ENCODE data around the gene MOGAT1. TPM values are rescaled to one million over a fixed set of nuclear protein-coding genes. Genes with fewer than 3 reads are reported as not detected.

Gene MOGAT1, protein sequence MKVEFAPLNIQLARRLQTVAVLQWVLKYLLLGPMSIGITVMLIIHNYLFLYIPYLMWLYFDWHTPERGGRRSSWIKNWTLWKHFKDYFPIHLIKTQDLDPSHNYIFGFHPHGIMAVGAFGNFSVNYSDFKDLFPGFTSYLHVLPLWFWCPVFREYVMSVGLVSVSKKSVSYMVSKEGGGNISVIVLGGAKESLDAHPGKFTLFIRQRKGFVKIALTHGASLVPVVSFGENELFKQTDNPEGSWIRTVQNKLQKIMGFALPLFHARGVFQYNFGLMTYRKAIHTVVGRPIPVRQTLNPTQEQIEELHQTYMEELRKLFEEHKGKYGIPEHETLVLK
- total RNA-seq (2021) = not detected in 2 replicates
- long read RNA-seq = 0 reads

DNA sequence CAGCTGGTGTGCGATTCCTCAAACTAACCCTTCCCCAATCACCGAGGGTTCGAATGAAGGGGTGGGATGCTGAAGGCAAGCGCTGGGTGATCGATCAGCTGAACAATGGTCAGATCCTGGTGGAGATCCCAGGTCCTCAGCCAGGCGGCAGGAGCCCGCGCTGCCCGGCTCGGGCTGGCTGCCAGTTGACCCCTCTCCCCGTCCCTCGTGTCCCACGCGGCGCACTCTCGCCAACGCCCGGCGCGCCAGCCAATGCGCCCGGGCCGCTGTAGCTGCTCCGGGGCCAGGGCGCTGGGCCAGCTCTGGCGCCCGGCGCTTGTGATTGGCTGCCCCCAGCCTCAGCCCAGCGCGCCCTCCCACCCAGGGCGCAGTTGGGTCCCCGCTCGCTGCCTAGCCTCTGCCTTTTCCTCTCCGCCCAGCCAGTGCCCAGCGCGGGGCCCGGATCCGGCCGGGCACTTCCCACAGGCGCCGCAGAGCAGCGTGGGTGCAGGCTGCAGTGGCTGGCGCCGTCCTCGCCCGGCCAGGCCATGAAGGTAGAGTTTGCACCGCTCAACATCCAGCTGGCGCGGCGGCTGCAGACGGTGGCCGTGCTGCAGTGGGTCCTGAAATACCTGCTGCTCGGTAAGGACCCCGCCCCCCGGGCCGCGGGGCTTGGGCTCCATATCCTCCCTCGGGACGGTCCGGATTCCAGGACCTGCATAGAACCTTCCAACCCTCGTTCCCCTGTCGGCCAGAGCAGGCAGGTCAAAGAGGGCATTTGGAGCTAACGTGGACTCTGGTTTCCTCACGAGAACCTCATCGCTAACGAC is at the start of gene MOGAT1:
Gene MOGAT1 (plus strand): TSS at position 400 of the 809 bp plus-strand sequence. CDS start 128 bp downstream, at position 528.
- Histone ChIP-seq H4K91ac (ENCODE audit: insufficient read length, low read depth, low read length) (no peak within 1 kb of the TSS), H4K5ac (ENCODE audit: insufficient read length, low read depth, low read length) (no peak within 1 kb of the TSS), H2AFZ (ENCODE audit: low read length) (peak within 1 kb of the TSS; percentile 5), H2BK5ac (ENCODE audit: insufficient read length, low read length) (no peak within 1 kb of the TSS), H3K4me1 (ENCODE audit: insufficient read depth, low read length) (no peaks in the 10 kb centered on the region), H3K27me3 (ENCODE audit: insufficient read depth, low read length) (peaks cover 2% of the 10 kb centered on the region; the same call in 1 of the 2 replicates), H2AK5ac (ENCODE audit: insufficient read length, low read length) (no peak within 1 kb of the TSS), H2BK120ac (ENCODE audit: low read depth, low read length, poor library complexity, severe bottlenecking) (no peak within 1 kb of the TSS), H3K4ac (ENCODE audit: low read depth, low read length) (no peak within 1 kb of the TSS), H3T11ph (ENCODE audit: low read length) (no peak within 1 kb of the TSS), H3K79me2 (ENCODE audit: insufficient read depth, low read length) (no peaks in the 10 kb centered on the region), H3K14ac (ENCODE audit: insufficient read depth, low read length) (peak within 1 kb of the TSS; percentile 57; the same call in 1 of the 2 replicates), H2BK20ac (ENCODE audit: low read depth, low read length, poor library complexity, severe bottlenecking) (no peak within 1 kb of the TSS), H3K9me3 (ENCODE audit: control insufficient read depth, low read depth, low read length) (no peaks in the 10 kb centered on the region), H3K18ac (ENCODE audit: insufficient read length, low read depth, low read length) (peak within 1 kb of the TSS; percentile 11), H4K8ac (replicated peaks; ENCODE audit: insufficient read length, low read depth, low read length) (no peak within 1 kb of the TSS), H3K23ac (ENCODE audit: insufficient read length, low read depth, low read length) (no peak within 1 kb of the TSS), H2BK15ac (ENCODE audit: low read depth, low read length) (no peak within 1 kb of the TSS), H3K56ac (ENCODE audit: insufficient read length, low read depth, low read length) (no peak within 1 kb of the TSS), H3K4me2 (ENCODE audit: insufficient read depth, insufficient read length, low read length) (peak within 1 kb of the TSS; percentile 84), H3K27ac (ENCODE audit: insufficient read length, low read depth, low read length) (no peak within 1 kb of the TSS), H4K20me1 (ENCODE audit: control insufficient read depth, insufficient read depth, insufficient read length) (no peaks in the 10 kb centered on the region), H2BK12ac (ENCODE audit: insufficient read length, low read depth, low read length) (no peak within 1 kb of the TSS), H3K79me1 (ENCODE audit: insufficient read depth, low read depth, low read length, poor library complexity, severe bottlenecking) (no peaks in the 10 kb centered on the region), H3K23me2 (ENCODE audit: insufficient read length, low read depth, low read length, poor library complexity, severe bottlenecking) (peaks cover 11% of the 10 kb centered on the region), H3K9ac (ENCODE audit: extremely low read depth, insufficient read length, low read length) (peak within 1 kb of the TSS; percentile 36)
- peak within 1 kb of the TSS in 1 of 3 experiments; percentile 14; a peak in 1 of 7 replicates for H3K27ac Mint-ChIP-seq
- H3K36me3 Mint-ChIP-seq (ENCODE audit: insufficient read depth in 1 of 3, low read depth in 3 of 3) = no peaks in the 10 kb centered on the region; a peak in 1 of 7 replicates
- TF ChIP-seq, protein P1, sequence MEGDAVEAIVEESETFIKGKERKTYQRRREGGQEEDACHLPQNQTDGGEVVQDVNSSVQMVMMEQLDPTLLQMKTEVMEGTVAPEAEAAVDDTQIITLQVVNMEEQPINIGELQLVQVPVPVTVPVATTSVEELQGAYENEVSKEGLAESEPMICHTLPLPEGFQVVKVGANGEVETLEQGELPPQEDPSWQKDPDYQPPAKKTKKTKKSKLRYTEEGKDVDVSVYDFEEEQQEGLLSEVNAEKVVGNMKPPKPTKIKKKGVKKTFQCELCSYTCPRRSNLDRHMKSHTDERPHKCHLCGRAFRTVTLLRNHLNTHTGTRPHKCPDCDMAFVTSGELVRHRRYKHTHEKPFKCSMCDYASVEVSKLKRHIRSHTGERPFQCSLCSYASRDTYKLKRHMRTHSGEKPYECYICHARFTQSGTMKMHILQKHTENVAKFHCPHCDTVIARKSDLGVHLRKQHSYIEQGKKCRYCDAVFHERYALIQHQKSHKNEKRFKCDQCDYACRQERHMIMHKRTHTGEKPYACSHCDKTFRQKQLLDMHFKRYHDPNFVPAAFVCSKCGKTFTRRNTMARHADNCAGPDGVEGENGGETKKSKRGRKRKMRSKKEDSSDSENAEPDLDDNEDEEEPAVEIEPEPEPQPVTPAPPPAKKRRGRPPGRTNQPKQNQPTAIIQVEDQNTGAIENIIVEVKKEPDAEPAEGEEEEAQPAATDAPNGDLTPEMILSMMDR (conservative IDR thresholded peaks at IDR 0.05) = peak; percentile 42; the same call in 2 of the 3 replicates
- peaks cover 12 to 13% of the 10 kb centered on the region in 2 experiments for H3K4me1 Mint-ChIP-seq
- no peaks in the 10 kb centered on the region; a peak in 1 of 5 replicates for H3K9me3 Mint-ChIP-seq
- DNase-seq = peak; percentile 84
- peak within 1 kb of the TSS; percentile 69 to 77 for H3K4me3 Mint-ChIP-seq
- peaks cover 70% of the 10 kb centered on the region for H3K27me3 Mint-ChIP-seq (ENCODE audit: low read depth)
- no CpG with 5 or more reads among the region's 66 CpGs for WGBS (ENCODE audit: extremely low coverage, insufficient read length, low lambda C conversion rate)

Data from H9 (cell line).